K562 (cell line): ENCODE results near the gene CSNK1A1. TPM values are rescaled to one million over a fixed set of nuclear protein-coding genes. Genes with fewer than 3 reads are reported as not detected.

Experiments used
- ASH1L ChIP-seq: fragments of 450-650 bp; IDR thresholded peaks from 2 replicates; pipeline ENCODE4 v1.6.1; 2018; ENCODE audit warnings: borderline replicate concordance, mild to moderate bottlenecking, low read depth; ENCODE audit not compliant: partially characterized antibody
- CHD4 ChIP-seq: fragments of 200-600 bp; sonication (generic); IDR thresholded peaks from 3 replicates; pipeline ENCODE4 v1.6.1; 2012; ENCODE audit warnings: low read depth, mild to moderate bottlenecking, mixed read lengths, low read length, inconsistent platforms; ENCODE audit not compliant: insufficient read depth, insufficient replicate concordance, poor library complexity, severe bottlenecking
- FOXA1 ChIP-seq: fragments of 450-650 bp; IDR thresholded peaks from 2 replicates; pipeline ENCODE4 v1.6.1; 2016; ENCODE audit warnings: mild to moderate bottlenecking, borderline replicate concordance
- HDAC1 ChIP-seq, 2 experiments: fragments of 450-650 bp; IDR thresholded peaks; 2 replicates each; pipeline ENCODE4 v1.6.1; 2016 to 2017; ENCODE audit warnings: inconsistent platforms in 1 of 2, mild to moderate bottlenecking in 1 of 2, moderate library complexity in 1 of 2
- L3MBTL2 ChIP-seq: fragments of 450-650 bp; IDR thresholded peaks from 2 replicates; pipeline ENCODE4 v1.6.1; 2016; ENCODE audit warnings: mild to moderate bottlenecking, moderate library complexity
- MEF2D ChIP-seq: conservative IDR thresholded peaks from 2 replicates; pipeline ENCODE4 v1.6.1; 2016; ENCODE audit warnings: low read depth, missing genetic modification characterization, missing compliant biosample characterization
- PHB ChIP-seq: fragments of 250-450 bp; sonication (Bioruptor Pico); IDR thresholded peaks from 2 replicates; pipeline ENCODE4 v1.5.0; 2021
- PHF20 ChIP-seq: fragments of 450-650 bp; IDR thresholded peaks from 2 replicates; pipeline ENCODE4 v1.6.1; 2018; ENCODE audit not compliant: partially characterized antibody
- PHF21A ChIP-seq: fragments of 450-650 bp; IDR thresholded peaks from 2 replicates; pipeline ENCODE4 v1.6.1; 2017; ENCODE audit warnings: low read depth, borderline replicate concordance
- POLR2AphosphoS2 ChIP-seq: IDR thresholded peaks from 2 replicates; pipeline ENCODE4 v1.6.1; 2012; ENCODE audit warnings: low read length, improper control_type of control experiment
- RBM39 ChIP-seq: fragments of 200-400 bp; formaldehyde crosslinking; optimal IDR thresholded peaks from 2 replicates; pipeline ENCODE3; 2018; ENCODE audit warnings: low read depth, low read length
- RCOR1 ChIP-seq, 2 experiments: IDR thresholded peaks; 2 replicates each; pipeline ENCODE4 v1.6.1; 2012; ENCODE audit warnings: low read depth in 2 of 2, low read length in 2 of 2, borderline replicate concordance in 1 of 2, improper control_type of control experiment in 1 of 2
- SOX6 ChIP-seq: fragments of 450-650 bp; IDR thresholded peaks from 2 replicates; pipeline ENCODE4 v1.6.1; 2014; ENCODE audit warnings: mild to moderate bottlenecking
- TAF15 ChIP-seq: fragments of 200-400 bp; formaldehyde crosslinking; IDR thresholded peaks from 2 replicates; pipeline ENCODE4 v1.6.1; 2017; ENCODE audit warnings: mild to moderate bottlenecking, low read depth, low read length, moderate library complexity
- THRA ChIP-seq: fragments of 450-650 bp; IDR thresholded peaks from 2 replicates; pipeline ENCODE4 v1.6.1; 2017; ENCODE audit warnings: mild to moderate bottlenecking, moderate library complexity
- ZBED1 ChIP-seq: IDR thresholded peaks from 2 replicates; pipeline ENCODE4 v1.6.1; 2014
- ZBTB34 ChIP-seq: fragments of 250-450 bp; sonication (Bioruptor Pico); IDR thresholded peaks from 2 replicates; pipeline ENCODE4 v1.8.0; 2021; ENCODE audit warnings: mild to moderate bottlenecking, moderate library complexity
- ZNF239 ChIP-seq: fragments of 250-450 bp; sonication (Bioruptor Pico); IDR thresholded peaks from 2 replicates; pipeline ENCODE4 v1.4.0; 2020; ENCODE audit warnings: mild to moderate bottlenecking
- ZNF24 ChIP-seq: fragments of 450-650 bp; IDR thresholded peaks from 2 replicates; pipeline ENCODE4 v1.6.1; 2016
- ZNF41 ChIP-seq: fragments of 250-450 bp; sonication (Bioruptor Pico); conservative IDR thresholded peaks from 2 replicates; pipeline ENCODE4 v1.4.0; 2020; ENCODE audit warnings: mild to moderate bottlenecking
- ZNF589 ChIP-seq: fragments of 200-800 bp; sonication (Bioruptor generic); IDR thresholded peaks from 2 replicates; pipeline ENCODE4 v1.6.1; 2016; ENCODE audit warnings: low read depth, missing genetic modification characterization, missing compliant biosample characterization
- ZNF707 ChIP-seq: fragments of 250-450 bp; sonication (Bioruptor Pico); conservative IDR thresholded peaks from 2 replicates; pipeline ENCODE4 v1.8.0; 2022; ENCODE audit warnings: inconsistent platforms, mild to moderate bottlenecking, moderate library complexity
- polyA plus RNA-seq, 8 experiments: library from polyadenylated mRNA; depleted of rRNA in 4 of 8; stranded (reverse) in 5 of 8; unstranded in 3 of 8; fragments of >200 nt; fragmentation: Nextera tagmentation in 2 of 8; fragmentation: Illumina TruSeq in 1 of 8; extraction: Ambion mirVana in 2 of 8; extraction: Trizol in 1 of 8; gene quantifications; 2 replicates each; pipeline versions ENCODE4 v1.2.1 to v1.2.3, GENCODE V29; 2011 to 2014; ENCODE audit warnings: inconsistent platforms in 1 of 8, missing spikeins in 1 of 8
- total RNA-seq, 7 experiments: library from RNA; depleted of rRNA in 6 of 7; stranded (reverse); fragments of >200 nt in 6 of 7; fragmentation: Illumina TruSeq in 2 of 7; extraction: Trizol in 2 of 7; gene quantifications; 2 replicates each; pipeline versions ENCODE4 v1.2.1 to v1.2.3, GENCODE V29; 2011 to 2021; ENCODE audit warnings: low replicate concordance in 1 of 7
- TF ChIP-seq, protein P1 (sequence below): fragments of 450-650 bp; IDR thresholded peaks from 2 replicates; pipeline ENCODE4 v1.6.1; 2017; ENCODE audit warnings: antibody characterized with exemption
- TF ChIP-seq, protein P2 (sequence below): fragments of 450-650 bp; formaldehyde crosslinking; IDR thresholded peaks from 2 replicates; pipeline ENCODE4 v1.4.0; 2020; ENCODE audit warnings: mild to moderate bottlenecking, mixed read lengths
- TF ChIP-seq, protein P3 (sequence below): fragments of 250-450 bp; sonication (Bioruptor Pico); IDR thresholded peaks from 2 replicates; pipeline ENCODE4 v1.5.0; 2021

CSNK1A1 gene
- total and polyA plus RNA-seq, 9 of the 15 experiments (the other 6 are each of a cell fraction or from before 2014, with no cell fraction given): 49.1 to 196 (median 154) TPM

DNA sequence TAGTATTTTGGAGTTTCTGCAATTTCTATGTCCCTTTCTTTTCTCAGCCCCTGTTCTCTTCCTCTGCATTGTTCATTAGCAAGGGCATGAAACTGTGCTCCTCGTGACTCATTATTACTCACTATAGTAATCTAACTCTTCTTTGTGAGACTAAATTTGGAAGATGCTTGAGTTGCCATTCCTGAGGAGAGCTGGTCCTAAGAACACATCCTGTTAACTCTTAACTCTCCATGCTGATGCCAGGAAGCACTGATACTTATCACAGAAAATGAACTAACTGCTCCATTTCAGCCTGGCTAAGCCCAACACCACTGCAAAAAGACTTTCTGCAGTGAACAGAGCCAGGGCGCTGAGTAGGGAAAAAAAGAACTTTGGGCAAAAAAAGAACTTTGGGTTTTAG, 10.6 kb upstream of the CSNK1A1 start (continued):
- TF ChIP-seq ZNF239 (CRISPR knock-in tag) (no peak), ZBED1 (no peak), PHB (CRISPR knock-in tag) (no peak), RCOR1 (IDR thresholded peaks at IDR 0.05; ENCODE audit: borderline replicate concordance in 1 of 2, low read depth in 2 of 2, low read length in 2 of 2) (peak in 1 of 2 experiments; percentile 61; a peak in 1 of 4 replicates), CHD4 (no peak), ZNF707 (CRISPR knock-in tag) (no peak), RBM39 (no peak), FOXA1 (no peak), ZNF41 (CRISPR knock-in tag) (no peak), POLR2AphosphoS2 (no peak), L3MBTL2 (0 out of 2 replicates have a peak, but pooled peaks have one; percentile 15), THRA (no peak), SOX6 (peak; percentile 66), PHF20 (no peak), ZBTB34 (CRISPR knock-in tag) (no peak), ZNF24 (peak; percentile 12; the same call in 1 of the 2 replicates), ASH1L (no peak), ZNF589 (peak; percentile 86), TAF15 (no peak), HDAC1 (IDR thresholded peaks at IDR 0.05) (peak in 1 of 2 experiments; percentile 25; a peak in 1 of 4 replicates), PHF21A (no peak), MEF2D (peak; percentile 67)
- TF ChIP-seq, protein P1, sequence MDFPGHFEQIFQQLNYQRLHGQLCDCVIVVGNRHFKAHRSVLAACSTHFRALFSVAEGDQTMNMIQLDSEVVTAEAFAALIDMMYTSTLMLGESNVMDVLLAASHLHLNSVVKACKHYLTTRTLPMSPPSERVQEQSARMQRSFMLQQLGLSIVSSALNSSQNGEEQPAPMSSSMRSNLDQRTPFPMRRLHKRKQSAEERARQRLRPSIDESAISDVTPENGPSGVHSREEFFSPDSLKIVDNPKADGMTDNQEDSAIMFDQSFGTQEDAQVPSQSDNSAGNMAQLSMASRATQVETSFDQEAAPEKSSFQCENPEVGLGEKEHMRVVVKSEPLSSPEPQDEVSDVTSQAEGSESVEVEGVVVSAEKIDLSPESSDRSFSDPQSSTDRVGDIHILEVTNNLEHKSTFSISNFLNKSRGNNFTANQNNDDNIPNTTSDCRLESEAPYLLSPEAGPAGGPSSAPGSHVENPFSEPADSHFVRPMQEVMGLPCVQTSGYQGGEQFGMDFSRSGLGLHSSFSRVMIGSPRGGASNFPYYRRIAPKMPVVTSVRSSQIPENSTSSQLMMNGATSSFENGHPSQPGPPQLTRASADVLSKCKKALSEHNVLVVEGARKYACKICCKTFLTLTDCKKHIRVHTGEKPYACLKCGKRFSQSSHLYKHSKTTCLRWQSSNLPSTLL: no peak
- TF ChIP-seq, protein P2, sequence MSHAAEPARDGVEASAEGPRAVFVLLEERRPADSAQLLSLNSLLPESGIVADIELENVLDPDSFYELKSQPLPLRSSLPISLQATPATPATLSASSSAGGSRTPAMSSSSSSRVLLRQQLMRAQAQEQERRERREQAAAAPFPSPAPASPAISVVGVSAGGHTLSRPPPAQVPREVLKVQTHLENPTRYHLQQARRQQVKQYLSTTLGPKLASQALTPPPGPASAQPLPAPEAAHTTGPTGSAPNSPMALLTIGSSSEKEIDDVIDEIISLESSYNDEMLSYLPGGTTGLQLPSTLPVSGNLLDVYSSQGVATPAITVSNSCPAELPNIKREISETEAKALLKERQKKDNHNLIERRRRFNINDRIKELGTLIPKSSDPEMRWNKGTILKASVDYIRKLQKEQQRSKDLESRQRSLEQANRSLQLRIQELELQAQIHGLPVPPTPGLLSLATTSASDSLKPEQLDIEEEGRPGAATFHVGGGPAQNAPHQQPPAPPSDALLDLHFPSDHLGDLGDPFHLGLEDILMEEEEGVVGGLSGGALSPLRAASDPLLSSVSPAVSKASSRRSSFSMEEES (CRISPR knock-in tag): no peak
- TF ChIP-seq, protein P3, sequence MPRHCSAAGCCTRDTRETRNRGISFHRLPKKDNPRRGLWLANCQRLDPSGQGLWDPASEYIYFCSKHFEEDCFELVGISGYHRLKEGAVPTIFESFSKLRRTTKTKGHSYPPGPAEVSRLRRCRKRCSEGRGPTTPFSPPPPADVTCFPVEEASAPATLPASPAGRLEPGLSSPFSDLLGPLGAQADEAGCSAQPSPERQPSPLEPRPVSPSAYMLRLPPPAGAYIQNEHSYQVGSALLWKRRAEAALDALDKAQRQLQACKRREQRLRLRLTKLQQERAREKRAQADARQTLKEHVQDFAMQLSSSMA (CRISPR knock-in tag): no peak
